GM23248 (cell line): ENCODE results near the gene SPATA46. TPM values are rescaled to one million over a fixed set of nuclear protein-coding genes. Genes with fewer than 3 reads are reported as not detected.

Source experiments
- DNase-seq: peaks from one replicate; pipeline ENCODE4 v3.0.0-alpha.2; 2015
- H2AFZ ChIP-seq: fragments of 200-600 bp; sonication (generic); 2 replicates; pipeline ENCODE4 v1.6.1; 2016; ENCODE audit warnings: antibody characterized with exemption
- H3F3A ChIP-seq: fragments of 200-600 bp; sonication (generic); 2 replicates; pipeline ENCODE4 v1.6.1; 2016; ENCODE audit warnings: mild to moderate bottlenecking, antibody characterized with exemption, mixed run types; ENCODE audit not compliant: insufficient read depth
- H3K27ac ChIP-seq: fragments of 200-600 bp; sonication (generic); 2 replicates; pipeline ENCODE4 v1.5.1; 2016; ENCODE audit warnings: mild to moderate bottlenecking
- H3K27me3 ChIP-seq: fragments of 200-600 bp; sonication (generic); replicated peaks from 2 replicates; pipeline ENCODE4 v1.6.1; 2016; ENCODE audit warnings: mild to moderate bottlenecking; ENCODE audit not compliant: insufficient read depth
- H3K36me3 ChIP-seq: fragments of 200-600 bp; sonication (generic); 2 replicates; pipeline ENCODE4 v1.6.1; 2016; ENCODE audit warnings: low read depth, mild to moderate bottlenecking
- H3K4me1 ChIP-seq: fragments of 200-600 bp; sonication (generic); 2 replicates; pipeline ENCODE4 v1.6.1; 2016; ENCODE audit warnings: mild to moderate bottlenecking; ENCODE audit not compliant: insufficient read depth
- H3K4me2 ChIP-seq: fragments of 200-600 bp; sonication (generic); one replicate; pipeline ENCODE4 v1.6.1; 2016; ENCODE audit warnings: mild to moderate bottlenecking; ENCODE audit not compliant: unreplicated experiment
- H3K4me3 ChIP-seq: fragments of 200-600 bp; sonication (generic); 2 replicates; pipeline ENCODE4 v1.5.1; 2016; ENCODE audit warnings: mild to moderate bottlenecking
- H3K79me2 ChIP-seq: fragments of 200-600 bp; sonication (generic); 2 replicates; pipeline ENCODE4 v1.6.1; 2016; ENCODE audit warnings: mild to moderate bottlenecking; ENCODE audit not compliant: insufficient read depth
- H3K9ac ChIP-seq: fragments of 200-600 bp; sonication (generic); 2 replicates; pipeline ENCODE4 v1.6.1; 2016; ENCODE audit warnings: mild to moderate bottlenecking
- H3K9me2 ChIP-seq: fragments of 200-600 bp; sonication (generic); 2 replicates; pipeline ENCODE4 v1.6.1; 2016; ENCODE audit warnings: mixed run types, mild to moderate bottlenecking, moderate library complexity; ENCODE audit not compliant: insufficient read depth
- H3K9me3 ChIP-seq: fragments of 200-600 bp; sonication (generic); one replicate; pipeline ENCODE4 v1.6.1; 2017; ENCODE audit warnings: low read depth
- H4K20me1 ChIP-seq: fragments of 200-600 bp; sonication (generic); 2 replicates; pipeline ENCODE4 v1.6.0; 2016; ENCODE audit not compliant: insufficient read depth
- EZH2 ChIP-seq: fragments of 200-600 bp; sonication (generic); IDR thresholded peaks from 2 replicates; pipeline ENCODE4 v1.6.1; 2018; ENCODE audit warnings: antibody characterized with exemption, mild to moderate bottlenecking; ENCODE audit not compliant: insufficient read depth, poor library complexity, severe bottlenecking
- EZH2phosphoT487 ChIP-seq: fragments of 200-600 bp; sonication (generic); IDR thresholded peaks from 2 replicates; pipeline ENCODE4 v1.6.1; 2018; ENCODE audit warnings: antibody characterized with exemption, moderate library complexity, mild to moderate bottlenecking, low read depth; ENCODE audit not compliant: insufficient read depth
- WGBS, 2 experiments: methylation state at CpG; one replicate each; pipeline ENCODE4 v1.1.6; 2015 to 2017; ENCODE audit warnings: low lambda C conversion rate in 2 of 2, low coverage in 1 of 2; ENCODE audit errors: missing lambda C conversion rate in 2 of 2; 5-methylcytosine and 5-hydroxymethylcytosine counted together
- in situ Hi-C: fragments of 300-500 bp; cut with MboI; formaldehyde crosslinking; loops from 2 replicates; pipeline ENCODE4 v1.15.0; 2020
- polyA plus RNA-seq: library from polyadenylated mRNA; unstranded; fragments of >200 nt; fragmentation: Nextera tagmentation; extraction: Ambion mirVana; gene quantifications from 2 replicates; pipeline ENCODE4 v1.2.1, GENCODE V29; 2016
- total RNA-seq: library from RNA; depleted of rRNA; stranded (reverse); fragments of >200 nt; shearing (Covaris generic); gene quantifications from 2 replicates; pipeline ENCODE4 v1.2.3, GENCODE V29; 2014

Gene SPATA46
- total and polyA plus RNA-seq, 2 experiments from 2014 or later = not detected

DNA sequence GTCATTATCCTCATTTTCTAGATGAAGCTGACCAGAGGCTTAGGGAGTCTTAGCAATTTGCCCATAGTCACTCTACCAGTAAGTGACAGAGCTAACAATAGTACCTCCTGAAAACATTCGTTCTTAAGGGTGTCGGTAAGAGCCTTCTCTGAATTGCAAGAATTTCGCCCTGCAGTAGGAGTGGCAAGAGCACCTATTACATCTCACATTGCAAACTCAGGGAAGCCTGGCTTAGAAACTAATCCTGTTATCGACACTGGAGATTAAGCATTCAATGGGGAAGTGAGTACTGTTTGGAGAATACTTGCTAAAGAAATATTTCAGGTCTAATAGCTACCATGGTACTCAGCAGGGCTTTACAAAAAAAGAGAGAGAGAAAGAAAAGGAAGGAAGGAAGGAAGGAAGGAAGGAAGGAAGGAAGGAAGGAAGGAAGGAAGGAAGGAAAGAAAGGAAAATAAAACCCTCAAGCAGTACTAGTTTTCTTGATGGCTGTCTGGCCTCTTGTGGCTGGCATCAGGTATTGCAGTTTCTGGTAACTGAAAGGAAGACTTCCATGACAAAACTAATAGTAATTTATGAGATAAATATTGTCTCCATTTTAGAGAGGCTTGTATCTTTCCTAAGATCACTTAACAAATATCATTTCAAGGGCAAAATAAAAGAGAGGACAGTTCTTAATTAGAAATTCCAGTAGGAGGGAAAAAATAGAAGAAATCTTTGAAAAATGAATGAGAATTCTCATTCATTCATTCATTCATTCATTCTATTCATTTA lies 15.3 kb upstream of the SPATA46 start:
- Histone ChIP-seq H4K20me1 (no peaks in the 10 kb centered on the region), H3K4me1 (0 out of 2 replicates have a peak, but pooled peaks cover 3% of the 10 kb centered on the region), H3K9me2 (no peaks in the 10 kb centered on the region), H3K79me2 (no peaks in the 10 kb centered on the region), H3F3A (no peaks in the 10 kb centered on the region), H3K27me3 (peaks cover 6% of the 10 kb centered on the region; the same call in 1 of the 2 replicates), H3K9me3 (no peaks in the 10 kb centered on the region), H3K4me2 (no peak overlapping the region), H3K4me3 (no peak overlapping the region), H3K36me3 (no peaks in the 10 kb centered on the region), H3K9ac (no peak overlapping the region), H2AFZ (0 out of 2 replicates have a peak overlapping the region, but pooled peaks have one; percentile 21), H3K27ac (no peak overlapping the region)
- WGBS, 2 experiments = 47 to 50% methylated on average over 4 of the region's 4 CpGs
- TF ChIP-seq EZH2phosphoT487 (no peak), EZH2 (no peak)
- in situ Hi-C loops = no loop called here
- DNase-seq = peak; percentile 67

DNA sequence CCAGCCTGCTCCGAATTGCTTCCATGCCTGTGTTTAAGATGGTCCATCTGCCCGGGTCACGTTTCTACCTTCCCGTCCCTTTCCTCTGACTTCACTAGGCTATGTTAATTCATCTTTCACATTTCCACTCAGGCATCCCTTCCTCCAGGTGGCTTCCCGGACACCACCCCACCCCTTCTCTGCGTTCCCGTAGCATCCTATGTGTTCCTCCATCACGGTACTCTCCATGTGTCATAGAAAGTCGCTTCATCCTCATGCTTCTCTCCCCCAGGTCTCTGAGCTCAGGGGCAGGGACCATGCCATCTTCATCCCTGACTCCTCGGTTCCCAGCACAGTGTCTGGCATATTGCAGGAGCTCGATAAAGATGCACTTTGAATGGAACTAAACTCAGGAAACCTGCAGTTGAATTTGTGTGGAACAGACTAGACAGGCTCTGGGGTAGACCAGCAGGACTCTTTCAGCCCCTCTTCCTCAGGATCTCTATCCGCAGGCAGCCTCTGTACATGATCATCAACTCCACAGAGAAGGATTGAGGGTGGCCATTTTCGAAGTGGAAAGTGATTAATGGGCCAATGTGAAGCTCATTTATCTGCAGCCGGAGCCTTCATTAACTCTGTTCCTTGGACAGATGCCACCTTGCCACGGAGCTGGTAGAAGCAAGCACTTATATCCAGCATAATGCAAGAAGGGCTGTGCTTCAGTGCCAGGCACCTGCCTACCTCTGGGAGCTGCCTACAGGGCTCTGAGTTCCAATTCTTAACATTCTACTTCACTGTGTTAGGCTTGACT lies 13.9 kb upstream of the SPATA46 start:
- Histone ChIP-seq H3F3A (no peaks in the 10 kb centered on the region), H2AFZ (no peak overlapping the region), H3K36me3 (no peaks in the 10 kb centered on the region), H3K79me2 (no peaks in the 10 kb centered on the region), H4K20me1 (no peaks in the 10 kb centered on the region), H3K27ac (no peak overlapping the region), H3K27me3 (peaks cover 6% of the 10 kb centered on the region; the same call in 1 of the 2 replicates), H3K4me3 (no peak overlapping the region), H3K4me2 (no peak overlapping the region), H3K9me2 (no peaks in the 10 kb centered on the region), H3K9ac (no peak overlapping the region), H3K4me1 (0 out of 2 replicates have a peak, but pooled peaks cover 3% of the 10 kb centered on the region), H3K9me3 (no peaks in the 10 kb centered on the region)
- DNase-seq = no peak
- 67 to 78% methylated on average over 13 to 15 of the region's 15 CpGs for WGBS, 2 experiments
- in situ Hi-C loops = no loop called here
- no peak for TF ChIP-seq EZH2phosphoT487
- no peak for TF ChIP-seq EZH2

DNA sequence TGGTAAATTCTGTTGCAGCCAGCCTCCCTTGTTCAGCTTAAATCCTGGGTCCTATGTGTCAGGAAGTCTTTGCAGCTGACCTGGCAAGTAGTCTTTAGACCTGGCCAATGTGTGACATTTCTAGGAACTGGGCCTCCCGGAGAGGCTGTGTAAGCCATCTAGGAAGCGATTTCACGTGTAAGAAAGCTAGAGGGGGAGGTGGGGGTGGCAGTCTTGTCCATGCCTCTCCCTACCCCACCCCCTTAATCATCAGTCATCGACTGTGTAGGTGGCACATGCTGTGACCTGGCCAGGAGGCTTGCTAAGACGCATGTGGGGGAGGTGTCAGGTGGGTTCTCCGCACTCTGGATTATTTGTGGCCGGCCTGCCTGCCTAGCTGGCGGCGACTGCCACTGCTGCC lies 13.3 kb upstream of the SPATA46 start:
- H3K4me1 ChIP-seq = 0 out of 2 replicates have a peak, but pooled peaks cover 3% of the 10 kb centered on the region
- H3K27me3 ChIP-seq = peaks cover 6% of the 10 kb centered on the region; the same call in 1 of the 2 replicates
- no peak overlapping the region for H3K4me2 ChIP-seq
- H3K27ac ChIP-seq = no peak overlapping the region
- no peaks in the 10 kb centered on the region for H3K36me3 ChIP-seq
- no peak overlapping the region for H3K4me3 ChIP-seq
- no peak for DNase-seq
- H3K9me2 ChIP-seq = no peaks in the 10 kb centered on the region
- in situ Hi-C loops = loop anchor here (10.0 kb wide), 1 partner anchor 335 kb away; no protein-coding TSS in a partner anchor
- H4K20me1 ChIP-seq = no peaks in the 10 kb centered on the region
- H3K9ac ChIP-seq = no peak overlapping the region
- no peaks in the 10 kb centered on the region for H3K9me3 ChIP-seq
- no peak for TF ChIP-seq EZH2
- H2AFZ ChIP-seq = no peak overlapping the region
- WGBS, 2 experiments = 77 to 82% methylated on average over 9 of the region's 9 CpGs
- H3F3A ChIP-seq = no peaks in the 10 kb centered on the region
- no peaks in the 10 kb centered on the region for H3K79me2 ChIP-seq

DNA sequence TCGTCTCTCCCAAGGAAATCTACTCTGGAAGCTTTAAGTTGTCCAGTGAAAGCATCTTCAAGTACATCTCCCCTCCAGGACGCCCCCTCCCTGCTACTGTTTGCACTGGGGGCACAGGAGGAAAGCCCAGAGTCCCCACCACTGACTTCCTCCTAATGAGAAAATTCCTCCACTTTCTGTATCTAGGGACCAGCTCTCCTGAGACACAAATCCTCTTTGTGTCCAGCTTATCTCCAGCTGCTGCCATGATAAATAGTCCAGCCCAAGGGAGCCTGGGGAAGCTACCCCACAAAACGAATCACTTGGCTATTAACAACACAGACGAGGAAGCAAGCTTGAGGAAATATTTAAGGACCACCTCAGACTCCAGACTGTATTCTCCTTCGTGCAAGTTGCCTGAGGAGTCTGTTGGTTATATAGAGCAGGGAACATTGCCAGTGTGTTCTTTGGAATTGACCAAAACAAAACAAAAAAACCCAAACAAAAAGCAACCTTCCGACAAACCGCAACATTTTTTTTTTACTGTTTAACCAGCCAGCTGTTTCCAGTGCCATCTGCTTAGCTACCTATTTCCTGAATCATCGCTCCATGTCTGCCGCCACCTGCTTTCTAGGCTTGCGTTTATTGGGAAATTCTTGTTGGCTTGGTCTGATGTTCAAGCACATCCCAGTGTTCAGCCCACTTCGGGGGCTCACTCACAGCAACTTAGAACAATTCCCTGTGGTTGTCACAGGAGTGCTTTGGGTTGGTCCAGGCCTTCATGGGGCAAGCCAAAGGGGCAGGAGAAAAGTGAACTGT lies 12.6 kb upstream of the SPATA46 start:
- H3K27me3 ChIP-seq = peaks cover 6% of the 10 kb centered on the region; the same call in 1 of the 2 replicates
- peak; percentile 48 for DNase-seq
- no peak overlapping the region for H3K4me3 ChIP-seq
- no peak overlapping the region for H3K4me2 ChIP-seq
- no peaks in the 10 kb centered on the region for H4K20me1 ChIP-seq
- WGBS, 2 experiments = 45 to 47% methylated on average over 11 of the region's 11 CpGs
- no peaks in the 10 kb centered on the region for H3K9me3 ChIP-seq
- H3K36me3 ChIP-seq = no peaks in the 10 kb centered on the region
- in situ Hi-C loops = loop anchor here (10.0 kb wide), 1 partner anchor 334 kb away; no protein-coding TSS in a partner anchor
- H3F3A ChIP-seq = no peaks in the 10 kb centered on the region
- TF ChIP-seq EZH2 = no peak
- TF ChIP-seq EZH2phosphoT487 = no peak
- H3K9me2 ChIP-seq = no peaks in the 10 kb centered on the region
- no peak overlapping the region for H2AFZ ChIP-seq
- no peak overlapping the region for H3K9ac ChIP-seq
- no peaks in the 10 kb centered on the region for H3K79me2 ChIP-seq
- no peak overlapping the region for H3K27ac ChIP-seq
- 0 out of 2 replicates have a peak, but pooled peaks cover 3% of the 10 kb centered on the region for H3K4me1 ChIP-seq
